Ishikawa (cell line): ENCODE measurements around the gene NCOA1.

Source experiments
- CEBPB ChIP-seq: IDR thresholded peaks from 2 replicates; pipeline ENCODE4 v1.6.1; 2012
- CREB1 ChIP-seq: IDR thresholded peaks from 2 replicates; pipeline ENCODE4 v1.6.1; 2012; ENCODE audit warnings: low read depth
- EP300 ChIP-seq: IDR thresholded peaks from 2 replicates; pipeline ENCODE4 v1.6.1; 2012; ENCODE audit warnings: borderline replicate concordance
- RAD21 ChIP-seq: IDR thresholded peaks from 2 replicates; pipeline ENCODE4 v1.6.1; 2012; ENCODE audit warnings: low read depth
- TAF1 ChIP-seq: IDR thresholded peaks from 2 replicates; pipeline ENCODE4 v1.6.1; 2012; ENCODE audit warnings: low read depth, mild to moderate bottlenecking
- TEAD4 ChIP-seq: IDR thresholded peaks from 2 replicates; pipeline ENCODE4 v1.6.1; 2012
- ZBTB7A ChIP-seq: IDR thresholded peaks from 2 replicates; pipeline ENCODE4 v1.6.1; 2012; ENCODE audit warnings: low read depth
- TF ChIP-seq, protein P1 (sequence below): IDR thresholded peaks from 2 replicates; pipeline ENCODE4 v1.6.1; 2012; ENCODE audit warnings: low read depth, mild to moderate bottlenecking
- TF ChIP-seq, protein P2 (sequence below): IDR thresholded peaks from 2 replicates; pipeline ENCODE4 v1.6.1; 2012
- TF ChIP-seq, protein P3 (sequence below): IDR thresholded peaks from 2 replicates; pipeline ENCODE4 v1.6.1; 2012

DNA sequence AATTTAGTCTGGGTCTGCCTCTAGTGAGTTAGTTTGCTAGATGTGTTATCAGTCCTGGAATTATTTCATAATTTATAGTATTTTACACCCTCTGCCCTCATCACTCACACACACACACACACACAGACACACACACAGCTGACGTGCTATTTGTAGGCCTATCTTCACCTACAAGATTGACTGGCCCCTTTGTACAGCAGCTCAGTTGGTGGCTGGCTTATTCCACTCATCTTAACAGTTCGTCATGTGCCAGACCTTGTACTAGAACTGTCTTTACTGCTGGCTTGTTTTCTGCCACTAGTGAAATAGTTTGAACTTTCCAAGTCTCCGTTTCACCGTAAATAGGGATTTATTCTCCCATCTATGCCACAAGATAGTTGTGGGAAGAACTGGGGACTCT lies 323.5 kb downstream of the NCOA1 start:
- TF ChIP-seq CREB1 (no peak), CEBPB (no peak), EP300 (no peak), ZBTB7A (no peak), TEAD4 (no peak), RAD21 (no peak), TAF1 (no peak)
- TF ChIP-seq, protein P1, sequence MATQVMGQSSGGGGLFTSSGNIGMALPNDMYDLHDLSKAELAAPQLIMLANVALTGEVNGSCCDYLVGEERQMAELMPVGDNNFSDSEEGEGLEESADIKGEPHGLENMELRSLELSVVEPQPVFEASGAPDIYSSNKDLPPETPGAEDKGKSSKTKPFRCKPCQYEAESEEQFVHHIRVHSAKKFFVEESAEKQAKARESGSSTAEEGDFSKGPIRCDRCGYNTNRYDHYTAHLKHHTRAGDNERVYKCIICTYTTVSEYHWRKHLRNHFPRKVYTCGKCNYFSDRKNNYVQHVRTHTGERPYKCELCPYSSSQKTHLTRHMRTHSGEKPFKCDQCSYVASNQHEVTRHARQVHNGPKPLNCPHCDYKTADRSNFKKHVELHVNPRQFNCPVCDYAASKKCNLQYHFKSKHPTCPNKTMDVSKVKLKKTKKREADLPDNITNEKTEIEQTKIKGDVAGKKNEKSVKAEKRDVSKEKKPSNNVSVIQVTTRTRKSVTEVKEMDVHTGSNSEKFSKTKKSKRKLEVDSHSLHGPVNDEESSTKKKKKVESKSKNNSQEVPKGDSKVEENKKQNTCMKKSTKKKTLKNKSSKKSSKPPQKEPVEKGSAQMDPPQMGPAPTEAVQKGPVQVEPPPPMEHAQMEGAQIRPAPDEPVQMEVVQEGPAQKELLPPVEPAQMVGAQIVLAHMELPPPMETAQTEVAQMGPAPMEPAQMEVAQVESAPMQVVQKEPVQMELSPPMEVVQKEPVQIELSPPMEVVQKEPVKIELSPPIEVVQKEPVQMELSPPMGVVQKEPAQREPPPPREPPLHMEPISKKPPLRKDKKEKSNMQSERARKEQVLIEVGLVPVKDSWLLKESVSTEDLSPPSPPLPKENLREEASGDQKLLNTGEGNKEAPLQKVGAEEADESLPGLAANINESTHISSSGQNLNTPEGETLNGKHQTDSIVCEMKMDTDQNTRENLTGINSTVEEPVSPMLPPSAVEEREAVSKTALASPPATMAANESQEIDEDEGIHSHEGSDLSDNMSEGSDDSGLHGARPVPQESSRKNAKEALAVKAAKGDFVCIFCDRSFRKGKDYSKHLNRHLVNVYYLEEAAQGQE: no peak
- TF ChIP-seq, protein P2, sequence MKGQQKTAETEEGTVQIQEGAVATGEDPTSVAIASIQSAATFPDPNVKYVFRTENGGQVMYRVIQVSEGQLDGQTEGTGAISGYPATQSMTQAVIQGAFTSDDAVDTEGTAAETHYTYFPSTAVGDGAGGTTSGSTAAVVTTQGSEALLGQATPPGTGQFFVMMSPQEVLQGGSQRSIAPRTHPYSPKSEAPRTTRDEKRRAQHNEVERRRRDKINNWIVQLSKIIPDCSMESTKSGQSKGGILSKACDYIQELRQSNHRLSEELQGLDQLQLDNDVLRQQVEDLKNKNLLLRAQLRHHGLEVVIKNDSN: no peak
- TF ChIP-seq, protein P3, sequence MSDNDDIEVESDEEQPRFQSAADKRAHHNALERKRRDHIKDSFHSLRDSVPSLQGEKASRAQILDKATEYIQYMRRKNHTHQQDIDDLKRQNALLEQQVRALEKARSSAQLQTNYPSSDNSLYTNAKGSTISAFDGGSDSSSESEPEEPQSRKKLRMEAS: no peak
